Fibroblast of lung (primary cell): ENCODE data around the gene XRCC3. TPM values are rescaled to one million over a fixed set of nuclear protein-coding genes. Genes with fewer than 3 reads are reported as not detected.
"Not testable (repeated sequence)": the region's sequence is repeated elsewhere in the genome, so short reads cannot be mapped to it uniquely, and the experiment has no call there.

Source experiments
- DNase-seq, 2 donors: peaks; one replicate each; pipeline versions ENCODE4 v3.0.0 to v3.0.0-alpha.2; 2010; ENCODE audit warnings: low read depth in 2 of 2
- H2AFZ ChIP-seq: 2 replicates; pipeline ENCODE4 v1.5.1; 2012; ENCODE audit warnings: low read length, control low read depth, inconsistent platforms
- H3K27ac ChIP-seq: 2 replicates; pipeline ENCODE4 v1.5.1; 2011; ENCODE audit warnings: low read length, control low read depth; ENCODE audit not compliant: insufficient read depth
- H3K27me3 ChIP-seq: 2 replicates; pipeline ENCODE4 v1.5.1; 2011; ENCODE audit warnings: mild to moderate bottlenecking, low read length; ENCODE audit not compliant: control insufficient read depth, insufficient read depth
- H3K36me3 ChIP-seq: 2 replicates; pipeline ENCODE4 v1.5.1; 2011; ENCODE audit warnings: low read length; ENCODE audit not compliant: control insufficient read depth, insufficient read depth
- H3K4me1 ChIP-seq: 2 replicates; pipeline ENCODE4 v1.5.1; 2011; ENCODE audit warnings: low read length; ENCODE audit not compliant: control insufficient read depth, insufficient read depth; ENCODE audit errors: extremely low read depth
- H3K4me2 ChIP-seq: 2 replicates; pipeline ENCODE4 v1.5.1; 2011; ENCODE audit warnings: low read length, control low read depth; ENCODE audit not compliant: insufficient read depth; ENCODE audit errors: extremely low read depth
- H3K4me3 ChIP-seq, 4 experiments: fragments of 200-600 bp in 1 of 4; sonication (generic) in 1 of 4; replicated peaks in 1 of 4; 2 replicates each; pipeline ENCODE4 v1.5.1; 2011 to 2016; ENCODE audit warnings: low read length in 4 of 4, low read depth in 3 of 4, mild to moderate bottlenecking in 3 of 4, control low read depth in 2 of 4, inconsistent platforms in 1 of 4, mixed read lengths in 1 of 4; ENCODE audit not compliant: insufficient read depth in 1 of 4; ENCODE audit errors: control extremely low read depth in 1 of 4
- H3K79me2 ChIP-seq: 2 replicates; pipeline ENCODE4 v1.5.1; 2012; ENCODE audit warnings: mild to moderate bottlenecking, low read length, inconsistent platforms; ENCODE audit not compliant: control insufficient read depth, insufficient read depth
- H3K9ac ChIP-seq: 2 replicates; pipeline ENCODE4 v1.5.1; 2011; ENCODE audit warnings: mild to moderate bottlenecking, low read length, control low read depth; ENCODE audit not compliant: insufficient read depth
- H3K9me3 ChIP-seq: 2 replicates; pipeline ENCODE4 v1.5.1; 2012; ENCODE audit warnings: low read depth, low read length; ENCODE audit not compliant: control insufficient read depth, insufficient read depth
- H4K20me1 ChIP-seq: 2 replicates; pipeline ENCODE4 v1.5.1; 2011; ENCODE audit warnings: low read length; ENCODE audit not compliant: control insufficient read depth, insufficient read depth; ENCODE audit errors: extremely low read depth
- EZH2 ChIP-seq: IDR thresholded peaks from 2 replicates; pipeline ENCODE4 v1.5.1; 2012; ENCODE audit warnings: low read length, control low read depth, mild to moderate bottlenecking; ENCODE audit errors: missing control alignments
- polyA plus RNA-seq, 2 donors: library from polyadenylated mRNA; depleted of rRNA in 1 of 2; stranded (reverse) in 1 of 2; unstranded in 1 of 2; fragments of >200 nt; gene quantifications; 2 replicates each; pipeline ENCODE4 v1.2.1, GENCODE V29; 2011 to 2012; ENCODE audit warnings: missing spikeins in 1 of 2
- total RNA-seq: library from RNA; depleted of rRNA; stranded (reverse); fragments of >200 nt; gene quantifications from 2 replicates; pipeline ENCODE4 v1.2.1, GENCODE V29; 2014
- TF ChIP-seq, protein P1 (sequence below), 2 donors: IDR thresholded peaks in 1 of 2; conservative IDR thresholded peaks in 1 of 2; 1 replicate in 1 of 2; 2 replicates in 1 of 2; pipeline ENCODE4 v1.5.1; 2011 to 2012; ENCODE audit warnings: low read length in 2 of 2, control low read depth in 1 of 2, inconsistent platforms in 1 of 2, low read depth in 1 of 2, mild to moderate bottlenecking in 1 of 2

XRCC3 gene
- total and polyA plus RNA-seq, 2 donors (not counting 1 experiment from before 2014, with no cell fraction given), result 4.9 to 9.2 TPM

DNA sequence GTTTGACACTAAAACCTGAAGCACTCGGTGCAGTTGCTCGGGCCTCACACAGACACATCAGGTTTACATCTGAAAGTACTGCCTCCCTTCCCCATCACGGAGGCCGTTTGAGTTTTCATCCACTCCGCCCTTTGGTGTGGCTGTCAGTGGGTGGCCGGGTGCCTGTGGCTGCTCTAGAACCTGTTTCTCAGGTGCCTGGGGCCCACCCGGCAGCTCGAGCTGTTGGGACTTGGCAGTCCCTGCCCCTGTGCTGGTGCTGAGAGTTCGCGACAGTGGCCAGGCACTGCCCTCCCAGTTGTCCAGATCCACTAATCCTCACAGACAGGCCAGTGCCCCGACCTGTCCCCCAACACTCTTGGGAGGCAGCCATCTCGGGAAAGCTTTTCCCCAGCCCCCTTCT is 22.4 kb downstream of the XRCC3 start:
- Histone ChIP-seq H3K9me3 (no peaks in the 10 kb centered on the region), H3K4me1 (peaks cover 23% of the 10 kb centered on the region), H3K4me3 (no peak overlapping the region), H3K9ac (no peak overlapping the region), H3K27me3 (no peaks in the 10 kb centered on the region), H3K27ac (no peak overlapping the region), H3K4me2 (no peak overlapping the region), H4K20me1 (no peaks in the 10 kb centered on the region), H3K79me2 (peaks cover 33% of the 10 kb centered on the region), H2AFZ (no peak overlapping the region), H3K36me3 (peaks cover 26% of the 10 kb centered on the region)
- no peak for DNase-seq
- TF ChIP-seq, protein P1, sequence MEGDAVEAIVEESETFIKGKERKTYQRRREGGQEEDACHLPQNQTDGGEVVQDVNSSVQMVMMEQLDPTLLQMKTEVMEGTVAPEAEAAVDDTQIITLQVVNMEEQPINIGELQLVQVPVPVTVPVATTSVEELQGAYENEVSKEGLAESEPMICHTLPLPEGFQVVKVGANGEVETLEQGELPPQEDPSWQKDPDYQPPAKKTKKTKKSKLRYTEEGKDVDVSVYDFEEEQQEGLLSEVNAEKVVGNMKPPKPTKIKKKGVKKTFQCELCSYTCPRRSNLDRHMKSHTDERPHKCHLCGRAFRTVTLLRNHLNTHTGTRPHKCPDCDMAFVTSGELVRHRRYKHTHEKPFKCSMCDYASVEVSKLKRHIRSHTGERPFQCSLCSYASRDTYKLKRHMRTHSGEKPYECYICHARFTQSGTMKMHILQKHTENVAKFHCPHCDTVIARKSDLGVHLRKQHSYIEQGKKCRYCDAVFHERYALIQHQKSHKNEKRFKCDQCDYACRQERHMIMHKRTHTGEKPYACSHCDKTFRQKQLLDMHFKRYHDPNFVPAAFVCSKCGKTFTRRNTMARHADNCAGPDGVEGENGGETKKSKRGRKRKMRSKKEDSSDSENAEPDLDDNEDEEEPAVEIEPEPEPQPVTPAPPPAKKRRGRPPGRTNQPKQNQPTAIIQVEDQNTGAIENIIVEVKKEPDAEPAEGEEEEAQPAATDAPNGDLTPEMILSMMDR (conservative IDR thresholded peaks at IDR 0.05 in 1 of 2, IDR thresholded peaks at IDR 0.05 in 1 of 2; ENCODE audit: low read depth in 1 of 2, low read length in 2 of 2), result no peak
- no peak for TF ChIP-seq EZH2

DNA sequence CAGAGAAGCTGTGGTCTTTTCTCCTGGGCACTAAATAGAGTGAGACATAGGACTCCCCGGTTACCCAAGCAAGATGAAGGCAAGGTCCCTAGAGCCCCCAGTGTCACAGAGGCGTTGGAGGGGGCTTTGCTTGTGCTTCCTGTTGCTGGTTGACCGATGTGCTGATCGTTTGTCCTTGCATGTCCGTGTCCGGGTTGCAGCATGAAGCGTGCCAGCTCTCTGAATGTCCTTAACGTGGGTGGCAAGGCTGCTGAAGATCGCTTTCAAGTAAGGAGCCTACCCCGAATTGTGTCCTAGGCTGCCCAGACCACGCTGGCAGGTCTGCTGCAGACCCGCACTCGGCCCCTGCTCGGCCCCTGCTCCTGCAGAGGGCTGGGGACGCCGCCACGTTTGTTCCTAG is 23.1 kb downstream of the XRCC3 start:
- H3K79me2 ChIP-seq, result peaks cover 27% of the 10 kb centered on the region
- H3K4me3 ChIP-seq, result no peak overlapping the region
- H3K9ac ChIP-seq, result no peak overlapping the region
- no peaks in the 10 kb centered on the region for H3K9me3 ChIP-seq
- H3K4me2 ChIP-seq, result no peak overlapping the region
- TF ChIP-seq, protein P1 (conservative IDR thresholded peaks at IDR 0.05 in 1 of 2, IDR thresholded peaks at IDR 0.05 in 1 of 2; ENCODE audit: low read depth in 1 of 2, low read length in 2 of 2), result no peak
- TF ChIP-seq EZH2, result no peak
- no peak for DNase-seq
- H3K27me3 ChIP-seq, result no peaks in the 10 kb centered on the region
- H3K36me3 ChIP-seq, result peaks cover 22% of the 10 kb centered on the region
- H3K27ac ChIP-seq, result no peak overlapping the region
- H2AFZ ChIP-seq, result no peak overlapping the region
- H3K4me1 ChIP-seq, result peaks cover 20% of the 10 kb centered on the region
- no peaks in the 10 kb centered on the region for H4K20me1 ChIP-seq

DNA sequence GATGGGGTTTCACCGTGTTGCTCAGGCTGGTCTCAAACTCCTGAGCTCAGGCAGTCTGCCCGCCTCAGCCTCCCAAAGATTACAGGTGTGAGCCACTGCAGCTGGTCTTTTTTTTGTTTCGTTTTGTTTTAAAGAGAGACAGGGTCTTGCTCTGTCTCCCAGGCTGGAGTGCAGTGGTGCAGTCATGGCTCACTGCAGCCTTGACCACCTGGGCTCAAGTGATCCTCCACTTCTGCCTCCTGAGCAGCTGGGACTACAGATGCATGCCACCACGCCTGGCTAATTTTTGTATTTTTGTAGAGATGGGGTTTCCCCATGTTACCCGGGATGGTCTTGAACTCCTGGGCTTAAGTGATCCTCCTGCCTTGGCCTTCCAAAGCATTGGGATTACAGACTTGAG is 23.6 kb downstream of the XRCC3 start:
- H3K9me3 ChIP-seq, H3K27me3 ChIP-seq, H3K4me3 ChIP-seq, DNase-seq, H3K9ac ChIP-seq, H3K27ac ChIP-seq, H4K20me1 ChIP-seq, H3K4me2 ChIP-seq, H2AFZ ChIP-seq: not testable (repeated sequence)
- H3K4me1 ChIP-seq, result peaks cover 16% of the 10 kb centered on the region
- H3K79me2 ChIP-seq, result peaks cover 28% of the 10 kb centered on the region
- H3K36me3 ChIP-seq, result peaks cover 22% of the 10 kb centered on the region
